NCI-H1694 (cell line): ENCODE data around the gene FHL2.
A peak's percentile ranks its signal among the peaks of the same experiment; 100 is the strongest.

Source experiments
- DNase-seq: peaks from one replicate; lab custom pipeline; 2025; lab: John Stamatoyannopoulos, UW

FHL2 gene

DNA sequence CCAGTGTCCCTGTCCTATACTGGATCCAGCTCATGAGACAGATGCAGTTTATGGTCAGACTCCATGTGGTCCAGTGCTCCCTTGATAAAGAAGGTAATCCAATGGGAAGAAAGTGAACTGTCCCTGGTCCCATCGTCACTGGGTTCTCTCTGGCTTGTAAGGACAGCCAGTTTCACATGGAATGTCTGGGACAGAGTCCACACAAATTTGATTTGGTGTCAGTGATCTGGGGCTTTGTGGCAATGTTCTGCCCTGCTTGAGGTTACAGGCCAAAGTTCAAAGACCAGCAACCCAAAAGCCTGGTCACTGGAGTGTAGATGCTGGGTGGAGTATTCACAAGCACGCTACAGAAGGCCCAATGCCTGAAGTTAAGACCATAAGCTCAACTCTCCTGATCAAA, 22.2 kb upstream of the FHL2 start:
- no peak for DNase-seq

GRCh38 chr2:105418522-105418921, 19.7 kb upstream of the FHL2 start:
- DNase-seq = no peak

DNA sequence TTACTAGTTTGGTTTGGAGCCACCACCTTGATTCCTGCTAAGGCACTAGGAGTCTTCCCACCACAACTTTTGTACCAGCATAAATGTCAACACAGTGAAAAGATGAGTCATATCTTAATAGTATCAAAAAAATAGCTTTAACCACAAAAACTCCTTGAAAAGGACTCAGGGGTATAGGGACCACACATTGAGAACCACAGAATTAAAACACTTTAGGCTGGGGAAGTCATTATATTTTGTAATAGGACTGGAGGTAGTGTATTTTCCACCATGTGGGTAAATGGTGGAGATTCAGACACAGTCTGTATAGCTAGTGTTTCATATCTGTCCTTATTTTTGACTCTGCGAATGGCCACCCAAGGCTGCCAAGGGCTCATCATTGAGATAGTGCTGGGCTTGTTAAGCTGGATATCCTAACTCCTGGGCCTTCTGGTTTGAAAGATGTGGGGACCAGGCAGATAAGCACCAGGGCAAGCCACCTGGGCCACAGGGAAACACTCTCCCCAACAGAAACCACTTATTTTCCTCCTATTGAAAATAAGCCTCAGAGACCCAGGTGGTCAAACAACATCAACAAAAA, 19.1 kb upstream of the FHL2 start:
- no peak for DNase-seq

GRCh38 chr2:105416156-105416555, 17.3 kb upstream of the FHL2 start:
- no peak for DNase-seq

DNA sequence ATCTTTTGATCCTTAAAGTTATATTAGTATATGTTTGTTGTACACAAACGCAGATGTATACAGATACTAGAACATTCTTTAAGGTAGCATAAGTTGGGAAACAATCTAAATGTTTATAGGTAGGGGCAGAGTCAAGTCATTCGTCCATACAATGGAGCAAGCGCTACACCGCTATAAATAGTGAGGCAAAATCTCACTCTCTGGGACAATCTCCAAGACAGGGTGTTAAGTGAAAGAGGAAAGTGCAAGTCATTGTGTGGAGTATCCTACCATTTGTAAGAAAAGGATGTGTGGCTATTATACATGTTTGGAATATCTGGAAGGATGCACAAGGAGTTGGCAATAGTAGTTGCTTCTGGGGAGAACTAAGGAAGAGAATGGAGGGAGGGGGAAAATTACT, 16.2 kb upstream of the FHL2 start:
- DNase-seq = no peak

- no peak for DNase-seq
Observed at GRCh38 chr2:105413206-105413605, 14.4 kb upstream of the FHL2 start.

GRCh38 chr2:105412584-105412983, 13.7 kb upstream of the FHL2 start:
- no peak for DNase-seq

DNA sequence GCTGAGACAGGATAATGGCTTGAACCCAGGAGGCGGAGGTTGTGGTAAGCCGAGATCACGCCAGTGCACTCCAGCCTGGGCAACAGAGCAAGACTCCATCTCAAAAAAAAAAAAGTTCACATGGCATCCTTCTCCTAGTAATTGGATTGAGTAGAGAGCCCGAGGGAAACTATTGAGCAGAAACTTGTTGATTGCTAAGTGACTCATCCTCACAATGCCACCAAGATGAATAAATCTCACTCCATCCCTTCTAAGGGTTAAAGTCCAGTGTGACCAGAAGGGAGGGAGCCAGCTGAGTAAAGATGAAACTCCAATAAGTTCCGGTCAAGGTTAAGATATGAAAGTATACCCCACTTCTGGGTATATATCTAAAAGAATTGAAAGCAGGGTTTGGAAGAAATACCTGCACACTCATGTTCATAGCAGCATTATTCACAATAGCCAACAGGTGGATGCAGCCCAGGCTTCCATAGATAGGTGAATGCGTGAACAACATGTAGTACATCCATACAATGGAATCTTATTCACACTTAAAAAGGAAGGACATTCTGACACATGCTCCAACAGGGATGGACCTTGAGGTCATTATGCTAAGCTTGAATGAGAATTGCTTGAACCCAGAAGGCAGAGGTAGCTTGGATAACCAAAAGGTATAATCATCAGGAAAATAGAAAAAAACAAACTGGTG, 13.0 kb upstream of the FHL2 start:
- DNase-seq = no peak

DNA sequence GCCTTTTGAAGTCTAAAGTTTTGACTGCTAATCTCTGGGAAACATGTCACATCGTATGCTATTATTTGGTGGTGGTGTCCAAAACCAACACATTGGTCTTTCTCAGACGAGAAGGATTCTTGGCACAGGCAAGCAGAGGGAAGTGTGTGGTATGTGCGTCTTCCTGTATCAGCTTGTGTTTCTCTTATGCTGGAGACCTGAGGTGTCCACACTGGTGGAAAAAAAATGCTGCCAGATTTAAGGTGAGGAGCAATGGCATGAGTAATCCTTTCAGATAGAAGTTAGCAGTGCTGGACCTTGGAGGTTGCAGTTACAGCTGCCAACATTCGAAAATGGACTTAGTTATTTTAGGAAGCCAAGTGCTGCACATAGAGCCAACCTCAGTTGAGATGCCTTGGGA, 11.7 kb upstream of the FHL2 start:
- no peak for DNase-seq

DNA sequence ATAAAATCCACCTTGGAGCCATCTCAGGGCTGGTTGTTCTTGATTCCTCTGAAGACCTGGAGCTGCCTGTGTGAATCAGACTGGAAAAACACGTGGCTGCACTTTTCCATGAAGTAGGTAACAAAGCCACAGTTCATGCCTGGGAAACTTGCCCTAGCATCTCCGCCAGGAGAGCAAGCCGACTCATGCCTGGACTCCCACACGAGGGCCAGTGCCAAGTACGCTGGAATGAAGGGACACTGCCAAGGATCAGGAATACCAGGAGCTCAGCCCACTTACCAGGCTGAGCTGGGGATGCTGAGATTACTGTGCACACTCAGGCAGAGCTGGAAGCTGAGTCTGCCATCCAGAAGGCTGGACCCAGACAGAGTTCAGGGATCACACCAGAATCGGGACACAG, 10.9 kb upstream of the FHL2 start:
- peak; percentile 5 for DNase-seq

DNA sequence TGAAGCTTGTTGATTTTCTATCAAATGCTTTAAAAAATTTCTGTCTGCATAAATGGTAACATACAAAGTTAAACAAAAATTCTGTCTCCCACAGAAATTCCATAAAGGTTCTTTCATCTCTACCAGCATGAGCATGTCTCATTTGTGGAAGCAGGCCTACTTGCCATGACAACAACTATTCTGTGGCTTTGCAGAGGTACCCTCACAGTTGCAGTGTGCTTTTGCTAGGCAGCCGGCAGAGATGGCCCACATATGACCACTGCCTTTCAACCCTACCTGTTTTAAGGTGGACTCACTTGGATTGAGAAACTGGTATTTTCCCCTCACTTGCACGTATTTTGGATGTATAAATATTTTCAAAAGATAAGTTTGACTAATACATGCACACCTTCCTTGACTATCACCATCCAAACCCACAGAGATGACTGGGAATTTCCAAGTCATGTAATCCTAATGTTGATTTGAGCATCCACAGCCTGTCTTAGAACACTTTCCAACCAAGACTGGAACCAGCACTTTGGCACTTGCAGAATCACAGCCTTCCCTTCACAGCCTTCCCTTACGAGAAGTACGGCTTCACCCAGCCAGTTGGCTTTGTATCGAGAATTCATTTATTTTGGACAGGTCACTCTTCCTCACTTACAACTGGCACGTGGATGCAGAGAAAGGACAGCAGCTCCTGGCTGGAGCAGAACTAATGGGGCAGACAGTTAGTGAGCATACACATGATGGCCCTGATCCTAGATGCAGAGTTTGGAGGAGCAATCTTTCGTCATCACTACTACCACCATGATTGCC, 9.3 kb upstream of the FHL2 start:
- no peak for DNase-seq

DNA sequence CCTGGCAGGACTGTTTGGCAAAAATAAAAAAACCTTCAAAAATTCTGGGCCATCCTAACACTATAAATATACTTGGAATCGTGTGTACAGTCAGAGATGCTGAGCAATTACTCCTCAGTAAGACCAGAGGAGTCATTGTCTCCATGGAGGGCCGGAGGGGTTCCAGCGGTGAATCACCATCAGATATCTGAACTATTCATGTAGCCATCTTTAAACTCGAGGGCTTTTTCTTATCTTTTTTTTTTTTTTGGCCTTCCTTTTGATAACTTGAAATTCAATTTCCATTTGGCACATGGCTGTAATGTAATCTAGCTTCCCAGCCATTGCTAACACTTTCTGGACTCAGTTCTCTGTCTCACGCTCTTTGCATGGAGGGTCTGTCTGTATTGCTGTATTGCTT, 7.4 kb upstream of the FHL2 start:
- DNase-seq = no peak

- DNase-seq = no peak
Observed at GRCh38 chr2:105405291-105405690, 6.4 kb upstream of the FHL2 start.

- DNase-seq = no peak
Observed at GRCh38 chr2:105404736-105405135, 5.9 kb upstream of the FHL2 start.

- no peak for DNase-seq
Observed at GRCh38 chr2:105403783-105404698, 5.2 kb upstream of the FHL2 start.

- DNase-seq = no peak
Observed at GRCh38 chr2:105403241-105403782, 4.5 kb upstream of the FHL2 start.

DNA sequence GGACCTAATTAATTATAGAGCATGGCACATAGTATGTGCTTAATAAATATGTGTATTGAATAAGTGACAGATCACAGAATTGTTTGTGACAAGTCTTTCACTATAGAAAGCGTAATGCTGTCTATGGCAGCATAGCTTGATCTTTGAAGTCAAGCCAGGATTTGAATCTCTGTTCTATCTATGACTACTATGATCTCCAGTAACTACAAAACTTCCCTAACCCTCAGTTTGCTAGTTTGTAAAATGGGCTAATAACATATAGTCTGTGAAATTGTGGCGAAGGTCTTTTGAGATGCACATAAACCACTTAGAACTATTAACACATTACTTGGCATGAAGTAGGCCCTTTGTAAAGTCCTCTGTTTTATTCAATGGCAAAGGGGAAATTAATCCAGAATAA, 4.0 kb upstream of the FHL2 start:
- no peak for DNase-seq

GRCh38 chr2:105401867-105402266, 3.0 kb upstream of the FHL2 start:
- no peak for DNase-seq

DNA sequence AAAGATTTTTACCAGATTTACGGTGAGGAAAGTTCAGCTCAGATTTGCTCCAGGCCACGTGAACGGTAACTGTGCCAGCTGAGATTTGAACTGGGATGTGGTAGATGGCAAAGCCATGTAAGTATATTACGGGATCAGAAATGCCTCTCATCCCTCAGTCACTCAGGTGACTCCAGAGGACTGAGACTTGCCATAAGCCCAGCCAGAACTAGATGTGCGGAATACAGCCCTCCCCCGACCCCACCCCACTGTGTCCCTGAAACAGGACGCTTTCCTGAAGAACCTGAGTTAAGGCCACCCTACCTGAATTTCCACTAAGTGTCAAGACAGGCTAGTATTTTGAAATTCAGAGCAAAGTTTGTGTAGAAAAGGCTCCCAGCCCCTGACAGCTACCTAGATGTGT, 1.3 kb upstream of the FHL2 start:
- no peak for DNase-seq

GRCh38 chr2:105399207-105399861, 483 bp upstream of the FHL2 start:
- DNase-seq = no peak

DNA sequence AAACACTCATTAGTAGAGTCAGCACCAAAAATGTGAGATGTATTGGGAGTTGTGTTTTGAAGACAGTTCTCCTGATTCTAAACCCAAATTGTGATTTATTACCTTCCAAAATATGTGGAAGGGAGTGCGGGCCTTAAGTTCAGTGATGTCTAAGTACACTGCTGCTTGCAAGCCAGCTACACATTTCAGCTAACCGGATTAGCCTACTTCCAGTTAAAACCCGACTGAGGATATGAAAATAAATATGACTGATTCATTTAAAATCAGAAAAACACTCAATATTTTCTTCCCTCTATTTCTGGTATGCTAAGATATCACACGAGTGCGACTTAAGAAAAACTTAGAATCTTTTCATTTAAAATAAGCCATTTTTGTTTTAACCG, 907 bp downstream of the FHL2 start:
- no peak for DNase-seq
